HG02759 (cell line): ENCODE measurements around the gene SLC27A4.
A peak's percentile ranks its signal among the peaks of the same experiment; 100 is the strongest.

Source experiments
- ATAC-seq: cut with Tn5 transposase; IDR thresholded peaks from one replicate; pipeline ENCODE4 v1.9.1; 2021; ENCODE audit warnings: mild to moderate bottlenecking, moderate library complexity; ENCODE audit not compliant: unreplicated experiment

The SLC27A4 gene

GRCh38 chr9:128361986-128362646 is 21.8 kb downstream of the SLC27A4 start:
- ATAC-seq = peak; percentile 81

GRCh38 chr9:128362774-128363173 is 22.4 kb downstream of the SLC27A4 start:
- ATAC-seq = no peak

GRCh38 chr9:128365525-128365924 is 25.2 kb downstream of the SLC27A4 start:
- no peak for ATAC-seq

- ATAC-seq = no peak
These were observed 28.8 kb downstream of the SLC27A4 start for GRCh38 chr9:128369024-128369706.

GRCh38 chr9:128370367-128370751 is 30.0 kb downstream of the SLC27A4 start:
- ATAC-seq = no peak

GRCh38 chr9:128370752-128371629 is 30.7 kb downstream of the SLC27A4 start, which contains the start of gene URM1:
Gene URM1 (plus strand): TSS chr9:128371374. CDS start chr9:128371381, 7 bp downstream.
- peak; percentile 94 for ATAC-seq

- no peak for ATAC-seq
These were observed 31.3 kb downstream of the SLC27A4 start for GRCh38 chr9:128371630-128372117.

- ATAC-seq = no peak
These were observed 31.9 kb downstream of the SLC27A4 start for GRCh38 chr9:128372188-128372641.

GRCh38 chr9:128372784-128373183 is 32.5 kb downstream of the SLC27A4 start:
- no peak for ATAC-seq

- ATAC-seq = no peak
These were observed 33.9 kb downstream of the SLC27A4 start for GRCh38 chr9:128374221-128374675.

GRCh38 chr9:128375865-128376264 is 35.5 kb downstream of the SLC27A4 start:
- ATAC-seq = no peak

GRCh38 chr9:128382261-128382660 is 41.9 kb downstream of the SLC27A4 start:
- ATAC-seq = no peak

GRCh38 chr9:128383007-128383753 is 42.9 kb downstream of the SLC27A4 start:
- no peak for ATAC-seq

GRCh38 chr9:128383791-128384190 is 43.5 kb downstream of the SLC27A4 start:
- no peak for ATAC-seq

GRCh38 chr9:128384801-128385495 is 44.6 kb downstream of the SLC27A4 start:
- ATAC-seq = no peak

GRCh38 chr9:128385496-128386460 is 45.5 kb downstream of the SLC27A4 start:
- ATAC-seq = no peak

GRCh38 chr9:128388150-128388549 is 47.8 kb downstream of the SLC27A4 start:
- no peak for ATAC-seq

GRCh38 chr9:128389395-128390149 is 49.2 kb downstream of the SLC27A4 start:
- no peak for ATAC-seq
